Adipose tissue (tissue), 3 donors: ENCODE measurements around the gene PNKD. TPM values are rescaled to one million over a fixed set of nuclear protein-coding genes. Genes with fewer than 3 reads are reported as not detected.

Experiments
- H3K27ac ChIP-seq: one replicate; pipeline ENCODE4 v1.5.1; 2013; ENCODE audit warnings: low read depth, low read length
- WGBS, 3 donors: extraction: QIAGEN DNeasy Blood & Tissue Kit; methylation state at CpG; one replicate each; pipeline ENCODE4 v1.1.7; 2013; 5-methylcytosine and 5-hydroxymethylcytosine counted together
- polyA plus RNA-seq, 3 donors: library from polyadenylated mRNA; stranded (reverse); fragments of 200-250 nt; gene quantifications; one replicate each; pipeline ENCODE4 v1.2.3, GENCODE V29; 2013
- donor health status: healthy with polysubstance abuse.
- donor health status: Bipolar disorder and iron deficiency.
- donor health status: healthy.

PNKD gene
- polyA plus RNA-seq, 3 donors = 45.0 to 113 (median 80.3) TPM

GRCh38 chr2:218326315-218326714 lies 56.0 kb downstream of the PNKD start:
- H3K27ac ChIP-seq = no peak overlapping the region
- 76 to 79% (median 78%) methylated on average over 2 of the region's 2 CpGs for WGBS, 3 donors

DNA sequence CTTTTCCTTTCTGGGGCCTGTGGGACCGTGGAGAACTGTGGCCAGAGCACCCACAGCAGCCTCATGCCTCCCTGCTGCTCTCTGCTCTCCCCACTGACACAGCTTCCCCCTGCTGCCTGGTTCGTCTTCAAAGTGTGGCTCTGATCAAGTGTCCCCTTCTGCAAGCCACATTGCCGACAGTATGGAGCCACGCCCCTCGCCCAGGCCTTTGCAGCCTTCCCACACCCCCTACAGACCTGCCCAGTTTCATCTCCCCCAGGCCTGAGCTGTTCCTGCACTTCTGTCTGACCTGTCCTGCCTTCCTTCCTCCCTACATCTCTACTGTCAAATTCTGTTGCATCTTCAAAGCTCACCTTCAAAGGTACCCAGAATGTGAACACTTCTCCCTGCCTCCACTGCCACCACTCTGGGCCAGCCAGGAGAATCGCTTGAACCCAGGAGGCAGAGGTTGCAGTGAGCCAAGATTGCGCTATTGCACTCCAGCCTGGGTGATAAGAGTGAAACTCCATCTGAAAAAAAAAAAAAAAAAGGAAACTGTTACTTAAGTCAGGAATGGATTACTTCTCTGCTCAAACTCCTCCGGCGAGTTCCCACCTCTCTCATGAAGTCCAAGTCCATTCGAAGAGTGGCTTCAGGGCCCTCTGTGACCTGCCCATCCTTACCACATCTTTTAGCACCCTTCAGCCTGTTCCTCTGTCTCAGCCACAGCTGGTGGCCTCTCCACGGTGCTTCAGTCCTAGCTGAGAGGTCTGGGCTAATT lies 57.3 kb downstream of the PNKD start:
- no peak overlapping the region for H3K27ac ChIP-seq
- 52 to 74% (median 53%) methylated on average over 11 of the region's 11 CpGs for WGBS, 3 donors

- 91 to 98% (median 92%) methylated on average over 2 of the region's 2 CpGs for WGBS, 3 donors
- no peak overlapping the region for H3K27ac ChIP-seq
Measured at GRCh38 chr2:218328294-218328693, 58.0 kb downstream of the PNKD start.

- WGBS, 3 donors = 75 to 90% (median 81%) methylated on average over 18 of the region's 18 CpGs
- H3K27ac ChIP-seq = no peak overlapping the region
Measured at GRCh38 chr2:218329027-218329825, 58.9 kb downstream of the PNKD start.

DNA sequence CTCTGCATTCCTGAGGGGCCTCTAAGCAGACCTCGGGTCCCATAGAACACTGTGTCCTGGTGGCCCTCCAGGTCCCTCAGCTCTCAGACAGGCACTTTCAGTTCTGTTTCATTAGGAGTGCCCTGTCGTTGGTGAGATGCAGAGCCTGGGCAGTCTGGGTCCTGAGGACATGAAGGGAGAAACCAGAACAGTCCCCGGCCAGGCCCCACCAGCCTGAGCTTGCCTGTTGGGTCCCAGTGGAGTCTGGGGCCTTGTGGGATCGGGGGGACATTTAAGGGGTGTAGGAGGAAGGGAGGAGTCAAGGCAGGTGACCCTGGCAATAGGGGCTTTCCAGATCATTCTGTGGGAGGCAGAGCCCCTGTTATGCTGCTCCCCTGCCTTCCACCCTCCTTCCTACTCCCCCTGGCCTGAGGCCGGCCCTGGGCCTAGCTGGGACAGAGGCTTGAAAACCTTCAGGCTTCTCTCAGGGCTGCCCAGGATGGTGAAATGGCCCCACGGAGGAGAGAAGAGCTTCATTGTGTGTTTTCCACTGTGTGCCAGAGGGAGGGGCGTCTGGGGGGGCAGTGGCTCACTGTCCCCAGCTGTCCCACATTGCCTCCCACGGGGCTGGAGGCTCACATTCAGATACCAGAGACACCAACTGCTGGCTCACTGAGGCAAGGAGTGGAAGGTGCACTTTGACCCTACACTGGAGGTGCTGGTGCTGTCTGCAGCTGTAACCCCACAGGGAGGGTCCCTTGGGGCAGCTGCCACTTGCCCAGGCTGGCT lies 59.7 kb downstream of the PNKD start:
- WGBS, 3 donors = 64 to 71% (median 71%) methylated on average over 8 of the region's 8 CpGs
- no peak overlapping the region for H3K27ac ChIP-seq

- no peak overlapping the region for H3K27ac ChIP-seq
- 72 to 86% (median 73%) methylated on average over 8 of the region's 8 CpGs for WGBS, 3 donors
Measured at GRCh38 chr2:218331745-218332144, 61.4 kb downstream of the PNKD start.

DNA sequence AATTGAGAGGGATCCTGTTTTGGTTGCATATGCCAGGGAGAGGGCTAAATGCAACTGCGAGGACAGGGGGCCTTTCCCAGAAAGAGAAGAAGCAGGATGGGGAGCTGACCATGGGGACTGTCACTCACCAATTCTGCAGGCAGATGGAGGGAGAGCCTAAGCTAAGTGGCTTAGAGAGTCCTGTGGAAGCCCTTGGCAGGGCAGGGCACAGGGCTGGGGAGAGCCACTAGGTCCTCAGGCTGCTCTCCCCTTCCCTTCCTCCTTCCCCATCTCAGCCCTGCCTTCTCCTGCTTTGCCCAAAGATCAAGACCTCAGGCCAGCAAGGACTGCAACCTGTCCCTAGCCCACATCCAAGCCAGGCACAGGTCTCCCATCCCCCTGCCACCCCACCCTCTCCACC lies 62.0 kb downstream of the PNKD start:
- 59 to 100% (median 69%) methylated on average over 1 of the region's 1 CpG for WGBS, 3 donors
- no peak overlapping the region for H3K27ac ChIP-seq

GRCh38 chr2:218332920-218333645 lies 62.8 kb downstream of the PNKD start:
- no peak overlapping the region for H3K27ac ChIP-seq
- 52 to 74% (median 55%) methylated on average over 16 of the region's 16 CpGs for WGBS, 3 donors

DNA sequence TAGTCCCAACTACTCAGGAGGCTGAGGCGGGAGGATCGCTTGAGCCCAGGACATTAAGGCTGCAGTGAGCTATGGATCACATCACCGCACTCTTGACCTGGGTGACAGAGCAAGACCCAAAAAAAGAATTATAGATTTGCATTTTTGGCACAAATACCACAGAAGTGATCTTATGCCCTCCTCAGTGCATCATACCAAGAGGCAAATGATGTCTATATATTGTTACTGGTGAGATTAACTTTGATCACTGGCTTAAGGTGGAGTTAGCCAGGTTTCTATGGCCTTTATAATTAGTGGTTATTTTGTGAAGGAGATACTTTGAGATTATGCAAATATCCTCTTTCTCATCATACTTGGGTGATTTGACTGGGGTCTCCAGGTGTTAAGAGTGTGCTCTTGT lies 64.2 kb downstream of the PNKD start:
- H3K27ac ChIP-seq = no peak overlapping the region
- WGBS, 3 donors = 99 to 100% (median 99%) methylated on average over 3 of the region's 3 CpGs

GRCh38 chr2:218340656-218341055 lies 70.3 kb downstream of the PNKD start:
- no peak overlapping the region for H3K27ac ChIP-seq
- 92 to 95% (median 93%) methylated on average over 8 to 9 of the region's 9 CpGs for WGBS, 3 donors

- WGBS, 3 donors = 93 to 94% (median 94%) methylated on average over 8 of the region's 8 CpGs
- H3K27ac ChIP-seq = no peak overlapping the region
Measured at GRCh38 chr2:218341381-218341780, 71.1 kb downstream of the PNKD start.

DNA sequence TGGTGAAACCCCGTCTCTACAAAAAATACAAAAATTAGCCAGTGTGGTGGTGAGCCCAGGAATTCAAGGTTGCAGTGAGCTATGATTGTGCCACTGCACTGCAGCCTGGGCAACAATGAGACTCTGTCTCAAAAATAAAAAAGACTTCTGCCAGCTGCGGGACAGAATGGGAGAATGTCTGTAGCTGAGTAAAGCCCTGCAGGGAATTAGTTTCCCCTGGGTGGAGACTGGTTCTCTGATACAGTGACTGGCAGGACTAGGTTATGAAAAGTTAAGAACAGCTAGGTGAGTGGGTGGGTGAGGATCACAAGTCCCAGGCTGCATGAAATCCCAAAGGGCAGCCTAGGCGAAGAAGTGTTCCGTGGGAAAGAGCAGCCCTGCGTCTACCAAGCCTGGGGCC lies 72.5 kb downstream of the PNKD start:
- WGBS, 3 donors = 94 to 98% (median 95%) methylated on average over 5 of the region's 5 CpGs
- H3K27ac ChIP-seq = no peak overlapping the region

- H3K27ac ChIP-seq = no peak overlapping the region
- 76 to 86% (median 83%) methylated on average over 3 of the region's 3 CpGs for WGBS, 3 donors
Measured at GRCh38 chr2:218343591-218343990, 73.3 kb downstream of the PNKD start.

- no peak overlapping the region for H3K27ac ChIP-seq
Measured at GRCh38 chr2:218344090-218344754, 73.9 kb downstream of the PNKD start.

DNA sequence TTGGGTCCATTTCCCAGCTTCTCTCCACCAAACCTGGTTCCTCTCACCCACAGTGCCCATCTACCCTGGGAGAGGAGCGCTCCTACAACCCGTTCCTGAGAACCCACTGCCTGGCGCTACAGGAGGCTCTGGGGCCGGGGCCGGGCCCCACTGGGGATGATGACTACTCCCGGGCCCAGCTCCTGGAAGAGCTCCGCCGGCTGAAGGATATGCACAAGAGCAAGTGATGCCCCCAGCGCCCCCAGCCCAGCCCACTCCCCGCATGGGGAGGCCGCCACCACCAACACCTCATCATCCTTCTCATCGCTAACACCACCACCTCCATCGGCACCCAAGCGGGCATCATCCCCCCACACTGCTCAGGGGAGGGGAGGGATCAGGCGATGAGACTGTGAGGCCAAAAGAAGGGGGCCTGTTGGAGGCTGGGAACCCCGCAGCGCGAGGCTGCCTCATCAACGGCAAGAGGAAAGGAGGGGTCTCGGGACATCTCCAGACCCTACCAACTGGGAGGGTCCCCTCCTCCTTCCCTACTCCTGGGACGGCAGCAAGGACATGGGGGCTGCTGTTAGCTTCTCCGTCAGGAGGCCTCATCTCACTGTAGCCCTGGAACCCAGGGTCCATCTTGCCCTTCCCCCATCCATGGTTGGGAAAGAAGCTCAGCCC lies 74.6 kb downstream of the PNKD start:
- 95 to 97% (median 96%) methylated on average over 21 to 22 of the region's 22 CpGs for WGBS, 3 donors
- H3K27ac ChIP-seq = no peak overlapping the region

More at GRCh38 chr2:218344090-218344754, 73.9 kb downstream of the PNKD start:
- WGBS, 3 donors = 97 to 98% (median 98%) methylated on average over 12 of the region's 12 CpGs

DNA sequence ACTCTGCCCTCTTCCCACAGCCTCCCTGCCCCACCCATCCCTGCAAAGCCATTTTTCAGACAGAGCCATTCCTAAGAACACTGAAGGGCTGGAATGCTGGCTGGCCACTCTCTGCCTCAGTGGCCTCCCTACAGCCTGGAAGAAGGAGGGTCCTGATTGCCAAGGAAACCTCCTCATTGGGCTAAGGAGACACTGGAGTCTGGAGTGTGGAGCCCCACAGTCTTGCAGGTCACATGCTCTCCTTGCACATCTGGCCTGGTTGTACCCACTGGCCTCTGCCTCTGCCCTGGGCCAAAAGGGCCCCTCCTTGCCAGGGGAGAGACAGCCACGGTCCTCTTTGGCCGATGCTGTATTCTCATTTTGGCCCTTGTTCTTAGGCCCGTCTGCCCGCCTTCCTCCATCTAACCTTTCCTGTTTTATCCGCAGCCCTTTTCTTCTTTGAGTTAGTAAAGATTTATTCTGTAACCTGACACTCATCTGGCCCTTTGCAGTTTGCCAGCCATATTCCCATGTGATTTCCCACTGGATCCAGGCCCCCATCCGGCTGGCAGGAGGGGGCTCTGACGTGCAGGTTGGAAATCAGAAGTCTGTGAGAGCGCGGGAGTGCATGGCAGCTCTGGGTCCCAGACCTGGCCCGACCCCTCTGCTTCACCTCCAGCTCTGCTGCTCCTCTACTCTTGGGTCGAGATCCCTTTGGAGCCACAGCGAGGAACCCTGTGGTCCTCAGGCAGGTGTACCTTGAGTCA lies 75.3 kb downstream of the PNKD start:
- 80 to 87% (median 85%) methylated on average over 12 of the region's 12 CpGs for WGBS, 3 donors
- no peak overlapping the region for H3K27ac ChIP-seq

DNA sequence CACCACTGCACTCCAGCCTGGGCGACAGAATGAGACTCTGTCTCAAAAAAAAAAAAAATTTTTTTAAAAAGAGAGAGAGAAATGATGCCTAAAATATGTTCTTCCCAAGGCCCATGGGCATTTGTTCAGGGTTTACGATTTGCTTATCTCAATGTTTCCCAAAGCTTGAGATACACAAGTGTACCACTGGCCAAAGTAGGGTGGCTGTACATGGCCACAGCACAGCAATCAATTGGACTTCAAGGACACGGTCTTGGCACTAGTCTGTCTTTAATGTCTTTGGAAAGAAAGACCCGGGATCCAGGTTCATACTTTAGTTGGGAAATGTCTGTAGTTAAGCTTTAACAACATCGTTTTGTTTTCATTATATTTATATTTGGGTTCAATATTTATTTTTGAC lies 76.9 kb downstream of the PNKD start:
- WGBS, 3 donors = 39 to 91% (median 85%) methylated on average over 5 of the region's 5 CpGs
- no peak overlapping the region for H3K27ac ChIP-seq
